ENCODE results near the gene STK10. TPM values are rescaled to one million over a fixed set of nuclear protein-coding genes. Genes with fewer than 3 reads are reported as not detected.

STK10 gene
- total RNA-seq, 1 donor from 2014 or later = 41.9 TPM

DNA sequence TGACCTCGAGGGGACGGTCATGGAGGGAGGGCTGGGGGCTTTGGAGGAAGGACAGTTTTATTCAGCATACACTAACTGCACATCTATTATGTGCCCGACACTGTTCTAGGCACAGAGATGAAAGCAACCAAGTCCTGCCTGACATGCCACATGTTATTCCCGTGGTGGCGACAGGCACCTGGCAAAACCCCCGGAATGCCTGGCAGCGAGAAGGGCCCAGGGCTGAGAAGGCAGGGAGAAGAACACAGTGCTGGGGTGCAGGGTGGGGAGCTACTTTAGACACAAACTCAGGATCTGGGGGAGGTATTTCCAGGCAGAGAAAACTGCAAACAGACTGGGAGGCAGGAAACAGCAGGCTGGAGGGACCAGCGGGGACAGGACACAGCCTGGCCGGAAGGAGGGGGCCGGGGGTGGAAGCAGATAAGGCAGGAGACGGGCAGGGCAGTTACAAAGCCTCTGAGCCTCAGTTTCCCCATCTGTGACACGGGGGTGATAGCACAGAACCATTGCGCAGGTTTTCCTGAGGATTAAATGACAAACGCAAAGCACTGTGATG is 77.7 kb downstream of the STK10 start:
- no peak for DNase-seq (ENCODE audit: low spot score)

DNA sequence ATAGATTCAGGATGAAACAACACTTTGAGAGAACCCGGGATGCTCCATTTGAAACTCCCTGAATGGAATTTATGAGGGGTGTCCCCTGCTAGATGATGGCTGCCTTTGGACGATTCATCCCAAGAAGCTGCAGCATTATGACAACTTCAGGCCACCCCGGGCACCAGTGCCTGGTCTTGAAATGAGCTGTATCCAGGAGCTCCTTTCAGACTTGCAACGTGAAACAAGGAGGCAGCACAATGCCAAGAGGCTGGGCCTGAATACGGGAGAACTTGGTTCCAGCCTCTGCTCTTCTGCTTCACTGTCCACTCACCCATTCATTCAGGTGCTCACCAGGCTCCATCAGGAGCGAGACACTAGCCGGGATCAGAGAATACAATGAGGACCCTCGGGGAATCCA is 78.3 kb downstream of the STK10 start:
- DNase-seq (ENCODE audit: low spot score) = no peak

DNA sequence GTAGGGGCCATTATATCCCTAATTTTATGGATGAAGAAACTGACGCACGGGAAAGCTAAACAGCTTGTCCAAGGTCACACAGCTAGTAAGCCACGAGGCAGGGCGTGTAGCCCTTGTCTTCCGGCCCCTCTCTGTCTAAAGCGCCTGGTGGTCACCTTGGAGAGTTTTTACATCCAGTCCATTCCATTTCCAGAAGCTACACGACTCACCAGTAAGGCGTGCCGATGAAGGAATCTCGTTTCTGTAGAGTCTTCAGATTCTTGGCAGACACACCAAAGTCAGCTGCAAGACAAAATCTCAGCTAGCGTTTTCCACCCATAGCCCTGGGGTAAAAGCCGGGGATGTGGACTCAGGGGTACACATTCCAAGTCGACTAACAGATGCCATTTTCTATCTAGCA is 80.5 kb downstream of the STK10 start:
- DNase-seq (ENCODE audit: low spot score) = no peak

DNA sequence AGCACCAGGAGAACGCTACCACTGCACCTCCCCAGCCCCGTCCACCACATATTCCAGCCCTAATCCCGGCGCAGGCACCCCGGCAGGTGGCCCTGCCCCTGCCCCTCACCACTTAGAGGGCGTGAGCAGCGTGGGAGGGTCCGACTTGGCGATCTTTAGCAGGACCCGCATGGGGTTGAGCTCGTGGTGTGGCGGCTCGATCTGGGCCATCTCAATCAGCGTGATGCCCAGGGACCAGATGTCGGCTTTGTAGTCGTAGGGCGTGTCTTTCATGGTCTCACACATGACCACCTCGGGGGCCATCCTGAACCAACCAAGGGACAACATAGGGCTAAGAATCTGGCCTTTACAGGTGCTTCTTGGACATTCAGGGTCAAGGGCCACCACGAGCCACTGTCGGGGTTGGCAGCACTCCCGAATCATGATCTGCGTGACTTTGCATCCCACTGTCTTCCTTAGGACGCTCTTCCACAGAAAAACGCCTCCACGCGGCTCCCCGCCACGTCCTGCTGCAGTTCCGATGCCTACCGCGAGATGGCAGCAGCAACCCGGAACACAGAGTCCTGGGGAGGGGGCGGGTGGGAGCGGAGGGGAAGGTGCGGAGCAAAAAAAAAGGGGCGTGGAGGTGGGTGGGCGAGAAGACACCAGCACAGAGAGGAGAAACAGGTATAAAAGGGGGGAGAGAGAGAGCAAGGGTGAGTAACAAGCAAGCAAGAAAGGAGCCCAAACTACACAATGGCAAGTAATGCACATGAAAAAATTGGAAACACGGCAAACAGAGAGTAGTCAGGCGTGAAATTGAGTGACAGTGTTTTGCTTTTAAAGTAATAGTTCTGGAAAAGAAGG is 81.3 kb downstream of the STK10 start:
- peak; percentile 61 for DNase-seq (ENCODE audit: low spot score)

GRCh38 chr5:172105811-172106210 is 82.2 kb downstream of the STK10 start:
- no peak for DNase-seq (ENCODE audit: low spot score)

DNA sequence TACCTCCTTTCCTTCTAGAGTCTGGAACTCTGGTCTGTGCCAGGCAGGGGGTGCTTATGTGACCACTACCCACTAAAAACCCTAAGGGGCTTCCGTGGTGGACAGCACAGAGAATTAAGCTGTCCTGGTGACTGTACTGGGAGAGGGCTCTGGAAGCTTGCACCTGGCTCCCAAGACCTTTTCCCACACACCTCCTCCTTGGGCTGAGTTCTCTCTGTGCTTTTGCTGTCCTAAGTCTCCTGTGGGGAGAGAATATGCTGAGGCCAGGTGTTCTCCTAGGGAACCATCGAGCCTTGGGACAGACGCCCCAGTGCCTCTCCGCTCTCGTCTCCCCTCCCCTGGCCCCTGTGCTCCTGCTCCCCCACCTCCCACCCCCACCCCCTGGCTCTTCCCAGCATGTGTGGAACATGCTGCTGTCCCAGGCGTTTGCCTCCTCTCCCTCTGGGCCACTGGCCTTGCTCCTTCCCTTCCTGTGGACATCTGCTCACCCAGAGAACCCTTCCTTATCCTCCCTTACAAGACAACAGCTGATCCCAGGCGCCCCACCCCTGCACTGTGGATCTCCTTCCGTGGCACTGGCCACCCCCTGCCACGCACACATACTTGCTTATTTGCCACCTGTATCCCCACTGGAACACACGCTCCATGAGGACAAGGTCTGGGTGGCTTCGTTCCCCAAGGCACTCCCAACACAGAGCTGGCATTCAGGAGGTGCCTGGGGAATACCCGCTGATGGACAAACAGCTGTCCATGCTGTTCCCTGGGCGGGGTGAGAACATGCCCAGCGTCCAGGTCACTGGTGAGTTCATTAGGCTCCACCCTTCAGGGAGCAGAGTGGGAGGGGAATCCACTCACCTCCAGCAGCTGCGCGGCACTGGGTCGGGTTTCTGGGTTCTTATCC is 83.0 kb downstream of the STK10 start:
- DNase-seq (ENCODE audit: low spot score) = no peak

DNA sequence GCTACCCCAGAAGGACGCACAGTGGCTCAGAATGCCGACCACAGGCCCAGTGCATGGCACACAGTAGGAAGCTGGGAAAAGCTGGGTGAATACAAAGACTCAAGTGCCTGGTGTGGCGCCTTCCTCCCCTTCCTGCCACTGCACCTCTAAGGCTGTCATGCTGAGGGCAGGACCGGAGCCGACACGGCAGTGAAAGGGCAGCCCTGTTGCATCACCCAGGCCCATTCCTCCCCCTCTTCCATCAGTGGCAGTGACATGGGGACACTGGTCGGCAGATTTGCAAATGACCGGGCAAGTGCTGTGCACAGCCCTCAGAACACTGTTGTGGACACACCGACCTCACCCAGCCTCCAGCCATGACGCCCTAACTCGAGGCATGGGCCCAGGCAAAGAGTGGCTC is 84.0 kb downstream of the STK10 start:
- no peak for DNase-seq (ENCODE audit: low spot score)

DNA sequence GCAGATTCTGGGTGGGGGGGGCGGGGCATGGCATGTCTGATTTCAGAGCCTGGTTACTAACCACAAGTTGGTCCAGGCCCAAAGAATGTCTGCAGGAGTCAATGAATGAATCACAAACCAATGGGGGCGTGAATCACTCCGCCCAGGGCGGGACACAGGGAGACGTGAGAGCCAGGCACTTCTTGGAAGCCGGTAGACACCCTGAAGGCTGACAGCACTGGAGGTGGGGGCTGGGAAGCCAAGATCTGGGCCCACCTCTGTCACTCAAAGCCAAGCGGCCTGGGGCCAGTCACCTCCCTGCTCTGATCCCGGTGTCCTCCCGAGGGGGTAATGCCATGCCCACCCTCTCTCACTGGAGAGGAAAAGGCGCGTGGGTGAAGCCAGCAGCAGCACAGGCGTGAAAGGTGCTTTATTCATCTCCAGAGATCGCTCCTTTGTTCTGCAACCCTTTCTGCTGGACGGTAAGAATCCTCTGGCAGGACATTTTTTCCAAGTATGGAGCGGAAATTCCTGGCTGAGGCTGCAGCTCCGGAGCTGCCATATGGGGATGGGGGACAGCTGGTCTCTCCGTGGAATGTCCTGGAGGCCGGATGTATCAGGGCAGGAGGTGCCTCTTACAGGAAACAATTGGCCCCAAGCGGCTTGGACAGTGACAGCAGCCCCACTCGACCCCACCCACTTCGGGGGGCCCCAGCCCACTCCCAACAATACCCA is 85.0 kb downstream of the STK10 start:
- DNase-seq (ENCODE audit: low spot score) = peak; percentile 73

GRCh38 chr5:172102218-172102870 is 85.7 kb downstream of the STK10 start:
- DNase-seq (ENCODE audit: low spot score) = no peak

GRCh38 chr5:172101547-172102217 is 86.3 kb downstream of the STK10 start:
- no peak for DNase-seq (ENCODE audit: low spot score)

DNA sequence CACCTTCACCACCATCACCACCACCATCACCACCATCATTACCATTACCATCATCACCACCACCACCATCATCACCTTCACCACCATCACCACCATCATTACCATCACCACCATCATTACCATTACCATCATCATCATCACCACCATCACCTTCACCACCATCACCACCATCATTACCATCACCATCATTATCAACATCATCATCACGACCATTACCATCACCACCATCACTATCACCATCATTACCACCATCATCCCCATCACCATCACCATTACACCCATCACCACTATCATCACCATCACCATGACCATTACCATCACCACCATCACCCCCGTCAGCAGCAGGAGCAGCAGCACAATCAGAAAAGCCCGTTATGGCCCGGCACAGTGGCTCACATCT is 89.1 kb downstream of the STK10 start:
- no peak for DNase-seq (ENCODE audit: low spot score)

DNA sequence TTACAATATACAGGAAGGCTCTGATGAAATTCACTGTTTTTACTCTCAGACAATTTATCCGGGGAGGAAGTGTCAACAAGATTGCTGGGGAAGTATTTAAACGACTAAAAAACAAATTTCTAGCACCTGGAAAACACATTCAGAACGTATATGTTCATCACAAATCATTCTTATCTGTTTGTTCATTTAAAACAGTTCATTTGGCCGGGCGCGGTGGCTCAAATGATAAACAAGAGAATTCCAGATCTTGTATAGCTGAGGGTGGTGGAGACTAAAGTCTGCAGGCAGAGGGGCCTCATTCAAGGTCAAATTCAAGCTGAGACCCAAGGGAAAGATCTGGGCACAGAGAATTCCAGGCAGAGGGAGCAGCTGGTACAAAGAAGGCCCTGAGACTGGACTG is 90.0 kb downstream of the STK10 start:
- DNase-seq (ENCODE audit: low spot score) = no peak

GRCh38 chr5:172097356-172097755 is 90.7 kb downstream of the STK10 start:
- no peak for DNase-seq (ENCODE audit: low spot score)

DNA sequence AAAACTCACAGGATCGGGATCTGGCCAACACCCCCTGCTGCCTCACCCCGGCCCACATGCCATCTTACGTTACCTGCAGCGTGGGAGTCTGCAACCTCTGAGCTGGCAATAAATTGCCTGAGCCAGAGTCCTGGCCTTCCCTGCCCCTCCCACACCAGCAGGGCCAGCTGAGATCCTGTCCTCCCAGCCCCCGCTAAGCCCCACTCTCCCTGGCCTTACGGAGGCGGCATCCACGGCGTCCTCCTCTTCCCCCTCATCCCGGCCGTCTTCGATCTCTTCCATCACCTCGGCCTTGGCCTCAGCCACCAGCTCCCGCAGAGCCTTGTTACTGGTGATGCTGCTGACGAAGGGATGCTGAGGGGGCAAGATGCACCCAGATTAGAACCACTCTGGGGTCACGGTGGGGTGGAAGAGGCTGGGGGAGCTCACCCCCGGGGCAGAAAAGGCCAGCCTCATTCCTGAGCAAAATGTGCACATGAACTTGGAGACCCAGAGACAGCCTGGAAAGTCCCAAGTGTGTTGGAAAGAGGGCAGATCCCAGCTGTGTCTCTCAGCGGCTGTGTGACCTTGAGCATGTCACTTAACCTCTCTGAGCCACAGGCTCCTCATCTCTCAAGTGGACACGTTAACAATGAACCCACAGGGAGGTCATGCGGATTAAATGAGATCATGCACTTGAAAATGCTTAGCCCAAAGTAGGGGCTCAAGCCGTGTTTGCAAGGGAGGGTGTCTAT is 91.7 kb downstream of the STK10 start:
- no peak for DNase-seq (ENCODE audit: low spot score)

GRCh38 chr5:172095368-172096206 is 92.4 kb downstream of the STK10 start:
- no peak for DNase-seq (ENCODE audit: low spot score)

DNA sequence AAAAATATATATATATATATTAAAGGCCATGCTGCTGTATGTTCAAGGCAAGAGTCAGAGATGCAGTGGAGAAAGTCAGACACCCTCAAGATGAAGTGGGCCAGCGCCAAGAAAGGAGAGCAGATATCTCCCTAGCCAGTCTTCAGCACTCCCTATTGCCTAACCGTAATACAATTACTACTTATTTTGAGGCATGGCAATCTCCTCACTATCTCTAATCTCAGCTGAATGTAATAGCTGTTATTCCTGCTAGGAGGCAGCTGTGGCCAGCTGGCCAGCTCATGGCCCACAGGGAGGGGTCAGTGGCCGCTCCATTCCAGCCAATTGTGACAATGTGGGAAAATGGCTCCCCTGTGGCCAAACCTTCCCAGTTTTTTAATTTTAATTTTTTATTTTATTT is 94.1 kb downstream of the STK10 start:
- DNase-seq (ENCODE audit: low spot score) = no peak

- no peak for DNase-seq (ENCODE audit: low spot score)
Measured at GRCh38 chr5:172093559-172093958, 94.5 kb downstream of the STK10 start.

GRCh38 chr5:172091956-172092732 is 95.9 kb downstream of the STK10 start:
- DNase-seq (ENCODE audit: low spot score) = no peak
